ENCODE measurements around the gene OLAH. TPM values are rescaled to one million over a fixed set of nuclear protein-coding genes. Genes with fewer than 3 reads are reported as not detected.

OLAH gene
- total and polyA plus RNA-seq, 8 donors, result 0.53 to 1.6 TPM; not detected in 6

DNA sequence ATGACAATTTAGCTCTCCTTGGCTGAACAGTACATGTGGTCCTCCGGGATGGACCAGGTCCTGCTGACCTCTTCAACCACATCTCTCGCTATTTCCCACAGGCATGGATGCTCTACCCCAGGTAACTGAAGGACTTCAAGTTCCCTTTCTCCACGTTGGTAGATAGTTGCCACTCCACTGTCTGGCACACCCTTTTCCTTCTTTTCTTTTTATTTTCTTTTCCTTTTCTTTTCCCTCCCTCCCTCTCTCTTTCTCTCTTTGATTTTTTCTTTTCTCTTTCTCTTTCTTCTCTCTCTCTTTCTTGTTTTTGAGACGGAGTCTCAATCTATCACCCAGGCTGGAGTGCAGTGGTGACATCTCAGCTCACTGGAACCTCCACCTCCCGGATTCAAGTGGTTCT, 47.7 kb downstream of the OLAH start:
- peaks cover 0 to 11% (median 0%) of the 10 kb centered on the region in 3 donors for H3K27me3 ChIP-seq
- no peaks in the 10 kb centered on the region for H3K36me3 ChIP-seq
- TF ChIP-seq, protein P1, sequence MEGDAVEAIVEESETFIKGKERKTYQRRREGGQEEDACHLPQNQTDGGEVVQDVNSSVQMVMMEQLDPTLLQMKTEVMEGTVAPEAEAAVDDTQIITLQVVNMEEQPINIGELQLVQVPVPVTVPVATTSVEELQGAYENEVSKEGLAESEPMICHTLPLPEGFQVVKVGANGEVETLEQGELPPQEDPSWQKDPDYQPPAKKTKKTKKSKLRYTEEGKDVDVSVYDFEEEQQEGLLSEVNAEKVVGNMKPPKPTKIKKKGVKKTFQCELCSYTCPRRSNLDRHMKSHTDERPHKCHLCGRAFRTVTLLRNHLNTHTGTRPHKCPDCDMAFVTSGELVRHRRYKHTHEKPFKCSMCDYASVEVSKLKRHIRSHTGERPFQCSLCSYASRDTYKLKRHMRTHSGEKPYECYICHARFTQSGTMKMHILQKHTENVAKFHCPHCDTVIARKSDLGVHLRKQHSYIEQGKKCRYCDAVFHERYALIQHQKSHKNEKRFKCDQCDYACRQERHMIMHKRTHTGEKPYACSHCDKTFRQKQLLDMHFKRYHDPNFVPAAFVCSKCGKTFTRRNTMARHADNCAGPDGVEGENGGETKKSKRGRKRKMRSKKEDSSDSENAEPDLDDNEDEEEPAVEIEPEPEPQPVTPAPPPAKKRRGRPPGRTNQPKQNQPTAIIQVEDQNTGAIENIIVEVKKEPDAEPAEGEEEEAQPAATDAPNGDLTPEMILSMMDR (IDR thresholded peaks at IDR 0.05), result no peak
- TF ChIP-seq POLR2AphosphoS5 (IDR thresholded peaks at IDR 0.05) (no peak), POLR2A (IDR thresholded peaks at IDR 0.05) (no peak), EP300 (IDR thresholded peaks at IDR 0.05) (no peak)
- WGBS, 5 donors, result 83 to 91% (median 87%) methylated on average over 5 of the region's 5 CpGs
- no peak overlapping the region for H3K4me3 ChIP-seq
- no peaks in the 10 kb centered on the region for H3K9me3 ChIP-seq
- peaks cover 4 to 19% (median 15%) of the 10 kb centered on the region in 4 donors for H3K4me1 ChIP-seq
- DNase-seq, result no peak
- H3K27ac ChIP-seq, result no peak overlapping the region
- intact Hi-C loops (cut with DNase I; ENCODE audit: low total_unique reads), result loop anchor here (10.0 kb wide), 1 partner anchor 137 kb away; the partner anchor contains the start of genes DCLRE1C and MEIG1

DNA sequence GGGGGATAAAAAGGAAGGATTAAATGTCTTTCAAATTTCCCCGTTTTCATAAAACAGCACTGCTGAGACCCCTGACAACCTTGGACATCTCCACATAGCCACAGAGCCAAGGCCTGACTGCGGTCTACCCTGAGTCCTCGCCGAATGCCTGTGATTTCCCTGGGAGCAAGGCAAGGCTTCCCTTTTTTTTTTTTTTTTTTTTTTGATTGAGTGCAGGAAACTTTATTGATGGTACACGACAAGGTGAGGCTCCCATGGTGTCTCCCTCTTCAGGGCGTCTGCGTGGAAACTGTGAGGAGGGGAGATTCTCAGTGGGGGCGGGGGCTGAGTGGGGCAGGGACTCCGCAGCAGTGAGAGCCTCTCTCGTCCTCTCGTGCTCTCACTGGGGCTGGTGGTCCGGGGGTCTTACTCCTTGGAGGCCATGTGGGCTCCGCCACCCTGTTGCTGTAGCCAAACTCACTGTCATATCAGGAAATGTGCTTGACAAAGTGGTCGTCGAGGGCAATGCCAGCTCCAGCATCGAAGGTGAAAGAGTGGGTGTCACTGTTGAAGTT, 49.2 kb downstream of the OLAH start:
- Histone ChIP-seq H3K4me3 (no peak overlapping the region), H3K9me3 (no peaks in the 10 kb centered on the region), H3K4me1 (peaks cover 6 to 24% (median 20%) of the 10 kb centered on the region in 4 donors), H3K36me3 (no peaks in the 10 kb centered on the region), H3K27ac (no peak overlapping the region), H3K27me3 (peaks cover 0 to 11% (median 0%) of the 10 kb centered on the region in 3 donors)
- DNase-seq, result no peak
- WGBS, 5 donors, result 85 to 94% (median 93%) methylated on average over 15 to 16 of the region's 16 CpGs
- intact Hi-C loops (cut with DNase I; ENCODE audit: low total_unique reads), result loop anchor here (10.0 kb wide), 1 partner anchor 138 kb away; the partner anchor contains the start of genes DCLRE1C and MEIG1
- TF ChIP-seq POLR2AphosphoS5 (IDR thresholded peaks at IDR 0.05) (no peak), POLR2A (IDR thresholded peaks at IDR 0.05) (no peak), EP300 (IDR thresholded peaks at IDR 0.05) (no peak)
- TF ChIP-seq, protein P1 (IDR thresholded peaks at IDR 0.05), result no peak

DNA sequence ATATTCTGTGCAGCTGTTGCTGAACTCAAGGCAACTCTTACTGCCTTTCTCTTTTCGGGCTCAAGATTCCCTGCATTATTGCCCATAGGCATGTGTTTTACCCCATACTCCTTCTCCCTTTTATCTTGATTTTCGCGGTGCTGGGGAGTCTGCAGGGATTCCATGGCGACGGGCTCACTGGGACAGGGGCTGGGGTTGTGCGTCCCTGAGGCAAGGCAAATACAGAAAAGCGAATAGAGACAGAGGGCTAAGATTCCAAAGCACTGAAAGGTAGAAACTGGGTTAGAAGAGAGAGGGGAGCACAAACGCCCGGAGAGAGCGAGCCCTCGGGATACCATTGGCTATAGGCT, 52.9 kb downstream of the OLAH start:
- peaks cover 19 to 46% (median 33%) of the 10 kb centered on the region in 4 donors for H3K4me1 ChIP-seq
- DNase-seq, result no peak
- peaks cover 0 to 6% (median 0%) of the 10 kb centered on the region in 3 donors for H3K27me3 ChIP-seq
- peaks cover 0 to 17% (median 9%) of the 10 kb centered on the region in 4 donors for H3K36me3 ChIP-seq
- 0 to 2% (median 1%) methylated on average over 11 of the region's 11 CpGs for WGBS, 5 donors
- H3K4me3 ChIP-seq, result peak overlapping the region; percentile 70 to 84 (median 80)
- H3K9me3 ChIP-seq, result no peaks in the 10 kb centered on the region
- intact Hi-C loops (cut with DNase I; ENCODE audit: low total_unique reads), result loop anchor here (10.0 kb wide), 1 partner anchor 142 kb away; the partner anchor contains the start of genes DCLRE1C and MEIG1
- H3K27ac ChIP-seq, result peak overlapping the region; percentile 95 to 98 (median 97)
- no peak for TF ChIP-seq POLR2AphosphoS5 (IDR thresholded peaks at IDR 0.05)
- no peak for TF ChIP-seq POLR2A (IDR thresholded peaks at IDR 0.05)
- no peak for TF ChIP-seq EP300 (IDR thresholded peaks at IDR 0.05)
- TF ChIP-seq, protein P1 (IDR thresholded peaks at IDR 0.05), result no peak

DNA sequence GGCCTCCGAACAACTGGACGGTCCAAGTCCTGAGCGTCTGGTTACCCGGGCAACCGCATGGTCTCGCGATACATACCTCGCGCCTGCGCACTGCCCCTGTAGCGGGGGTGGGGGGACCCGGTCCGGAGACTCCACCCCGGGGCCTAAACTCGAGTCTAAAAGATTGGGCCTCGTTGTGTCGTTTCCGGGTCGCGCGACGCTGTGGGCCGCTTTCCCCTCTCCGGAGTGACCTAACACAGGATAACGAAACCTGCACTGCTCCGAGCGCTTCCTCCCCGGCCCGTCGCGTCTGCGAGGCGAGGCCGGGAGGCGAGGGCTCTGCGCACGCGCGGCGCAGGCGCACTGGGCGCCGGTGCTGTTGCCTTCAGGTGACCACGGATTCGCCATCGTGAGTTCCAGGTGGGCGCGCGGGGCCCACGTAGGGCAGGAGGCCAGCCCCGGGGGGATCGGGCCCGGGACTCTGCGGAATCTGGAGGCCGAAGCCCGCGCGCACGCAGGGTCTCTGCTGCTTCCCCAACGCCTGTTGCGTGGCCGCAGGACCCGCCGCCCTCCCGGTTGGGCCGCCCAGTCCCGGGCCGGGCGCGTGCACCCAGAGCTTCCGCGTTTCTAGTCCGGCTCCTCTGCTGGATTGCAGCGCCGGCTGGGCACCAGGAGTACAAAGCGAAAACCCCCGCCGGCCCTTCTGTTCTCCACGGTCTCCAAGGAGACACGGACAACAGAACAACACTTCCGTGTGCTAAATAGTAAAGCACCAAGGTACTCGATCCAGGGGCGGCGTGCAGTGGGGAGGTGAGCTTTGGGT, 53.5 kb downstream of the OLAH start, which contains the start of gene RPP38:
Gene RPP38, plus strand, starts transcription at position 345 of the 802 bp plus-strand sequence. CDS start 5,960 bp downstream, outside the sequence.
- 0 to 1% (median 0%) methylated on average over 26 to 84 of the region's 84 CpGs for WGBS, 5 donors
- peak; percentile 98 for DNase-seq
- peaks cover 0 to 23% (median 15%) of the 10 kb centered on the region in 4 donors for H3K36me3 ChIP-seq
- peak within 1 kb of the TSS; percentile 95 to 98 (median 97) for H3K27ac ChIP-seq
- H3K4me3 ChIP-seq, result peak within 1 kb of the TSS; percentile 70 to 84 (median 80)
- H3K4me1 ChIP-seq, result peaks cover 19 to 46% (median 33%) of the 10 kb centered on the region in 4 donors
- TF ChIP-seq, protein P1 (IDR thresholded peaks at IDR 0.05), result no peak
- TF ChIP-seq EP300 (IDR thresholded peaks at IDR 0.05), result no peak
- TF ChIP-seq POLR2A (IDR thresholded peaks at IDR 0.05), result peak in 1 of 4 donors; percentile 60
- peak; percentile 42 to 90 (median 86) for TF ChIP-seq POLR2AphosphoS5 (IDR thresholded peaks at IDR 0.05)
- no peaks in the 10 kb centered on the region for H3K9me3 ChIP-seq
- intact Hi-C loops (cut with DNase I; ENCODE audit: low total_unique reads), result loop anchor here (10.0 kb wide), 1 partner anchor 142 kb away; the partner anchor contains the start of genes DCLRE1C and MEIG1
- peaks cover 0 to 2% (median 0%) of the 10 kb centered on the region in 3 donors for H3K27me3 ChIP-seq
